ENCODE results near the gene BIN1. TPM values are rescaled to one million over a fixed set of nuclear protein-coding genes. Genes with fewer than 3 reads are reported as not detected.

BIN1 gene
- polyA plus RNA-seq, 3 donors from 2014 or later = 110 to 169 (median 167) TPM

- Mint-ChIP-seq H3K9me3 (peaks cover 0 to 4% (median under 1%) of the 10 kb centered on the region in 6 donors), H3K36me3 (no peaks in the 10 kb centered on the region), H3K27ac (no peak overlapping the region), H3K4me1 (peaks cover 11 to 15% of the 10 kb centered on the region in 2 donors), H3K4me3 (no peak overlapping the region), H3K27me3 (ENCODE audit: low read depth in 3 of 3) (peaks cover 3 to 11% (median 3%) of the 10 kb centered on the region in 3 donors)
- no peak for DNase-seq
Observed at GRCh38 chr2:127023504-127023903, 83.5 kb downstream of the BIN1 start.

GRCh38 chr2:127022817-127023216, 84.1 kb downstream of the BIN1 start:
- Mint-ChIP-seq H3K27ac (no peak overlapping the region), H3K4me3 (no peak overlapping the region), H3K9me3 (peaks cover 0 to 4% (median under 1%) of the 10 kb centered on the region in 6 donors), H3K4me1 (peaks cover 11 to 15% of the 10 kb centered on the region in 2 donors), H3K36me3 (no peaks in the 10 kb centered on the region), H3K27me3 (ENCODE audit: low read depth in 3 of 3) (peaks cover 2 to 10% (median 3%) of the 10 kb centered on the region in 3 donors)
- no peak for DNase-seq

GRCh38 chr2:127020536-127020935, 86.4 kb downstream of the BIN1 start:
- no peak for DNase-seq
- Mint-ChIP-seq H3K4me3 (no peak overlapping the region), H3K9me3 (peaks cover 0 to 4% (median under 1%) of the 10 kb centered on the region in 6 donors), H3K4me1 (peaks cover 6 to 8% of the 10 kb centered on the region in 2 donors), H3K27ac (peak overlapping the region in 1 of 6 donors; percentile 22), H3K27me3 (ENCODE audit: low read depth in 3 of 3) (peaks cover 0 to 9% (median 0%) of the 10 kb centered on the region in 3 donors), H3K36me3 (no peaks in the 10 kb centered on the region)

DNA sequence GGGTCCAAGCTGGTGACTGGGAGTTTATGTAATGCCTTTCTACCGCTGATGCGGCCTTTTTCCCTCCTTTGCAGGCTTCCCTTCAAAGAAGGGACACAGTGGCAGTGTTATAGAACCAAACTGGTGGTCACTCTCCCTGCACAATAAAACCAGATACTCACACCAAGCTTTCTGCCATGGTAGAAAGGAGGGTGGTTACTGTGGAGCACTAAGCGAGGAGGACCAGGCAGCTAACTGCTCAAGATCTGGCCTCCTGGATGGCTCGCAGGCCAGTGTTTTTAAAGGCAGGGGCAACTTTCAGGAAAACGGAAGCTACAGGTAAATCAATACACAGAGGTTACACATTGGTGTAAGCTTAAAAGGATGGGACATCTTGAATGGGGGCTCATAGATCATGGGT, 89.4 kb downstream of the BIN1 start:
- Mint-ChIP-seq H3K27ac (no peak overlapping the region), H3K4me1 (no peaks in the 10 kb centered on the region), H3K9me3 (no peaks in the 10 kb centered on the region), H3K27me3 (ENCODE audit: low read depth in 3 of 3) (peaks cover 0 to 6% (median 3%) of the 10 kb centered on the region in 3 donors), H3K4me3 (no peak overlapping the region), H3K36me3 (no peaks in the 10 kb centered on the region)
- no peak for DNase-seq

DNA sequence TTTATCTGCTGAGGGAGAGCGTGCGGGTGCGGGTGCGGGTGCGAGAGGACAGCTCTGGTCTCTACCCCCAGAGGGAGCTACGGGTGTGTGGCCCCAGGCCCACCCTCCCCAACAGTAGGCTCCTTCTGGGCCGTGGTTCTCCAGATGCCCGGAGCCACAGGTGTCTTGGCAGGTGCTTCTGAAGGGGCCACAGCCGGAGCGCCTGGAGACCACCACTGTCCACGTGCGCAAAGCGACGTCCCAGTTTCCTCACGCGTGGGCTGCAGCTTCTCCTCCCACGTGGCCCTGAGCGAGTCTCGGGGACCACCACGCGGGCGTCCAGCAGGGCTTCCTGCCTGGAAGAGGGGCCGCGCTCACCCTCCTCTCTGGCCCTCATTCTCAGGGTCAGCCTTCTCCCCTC, 90.6 kb downstream of the BIN1 start:
- no peak for DNase-seq
- H3K36me3 Mint-ChIP-seq = no peaks in the 10 kb centered on the region

DNA sequence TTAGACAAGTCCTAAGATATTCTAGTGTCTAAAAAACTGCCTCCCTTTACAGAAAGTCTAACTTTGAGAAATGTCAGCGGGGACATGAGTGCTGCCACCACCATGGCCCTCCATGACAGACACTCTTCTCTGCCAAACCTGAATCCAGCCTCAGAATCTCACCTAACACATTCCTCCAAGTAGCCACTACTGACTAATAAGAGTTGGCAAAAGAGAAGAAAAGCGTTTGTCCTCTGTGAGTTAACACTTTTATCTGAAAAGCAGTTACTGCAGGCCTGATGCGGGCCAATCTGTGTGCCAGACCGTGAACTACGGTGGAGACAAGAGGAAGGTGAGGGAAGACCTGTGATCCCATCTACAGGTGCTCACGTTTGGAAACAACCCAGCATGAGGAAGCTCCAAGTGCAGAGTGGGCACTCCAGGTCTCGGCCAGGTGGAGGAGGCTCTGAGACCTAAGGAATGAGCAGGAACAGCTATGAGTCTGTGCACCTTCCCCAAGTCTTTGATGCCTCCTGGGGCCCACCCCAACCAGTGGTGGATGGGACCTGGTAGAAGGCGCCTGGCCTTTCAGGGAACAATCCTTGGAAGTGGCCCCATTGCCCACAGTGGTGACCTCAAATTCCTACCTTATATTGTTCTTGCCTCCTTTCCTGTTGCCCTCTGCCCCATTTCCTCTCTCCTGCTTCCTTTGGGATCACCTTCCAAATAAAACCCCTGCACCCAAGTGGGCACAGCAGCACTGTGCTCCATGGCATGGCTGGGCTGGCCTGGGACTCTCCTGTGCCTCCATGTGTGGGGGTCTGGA, 91.6 kb downstream of the BIN1 start:
- no peak for DNase-seq
- H3K4me3 Mint-ChIP-seq = no peak overlapping the region
- no peaks in the 10 kb centered on the region for H3K9me3 Mint-ChIP-seq
- no peak overlapping the region for H3K27ac Mint-ChIP-seq
- no peaks in the 10 kb centered on the region for H3K4me1 Mint-ChIP-seq
- H3K36me3 Mint-ChIP-seq = no peaks in the 10 kb centered on the region
- H3K27me3 Mint-ChIP-seq (ENCODE audit: low read depth in 3 of 3) = peaks cover under 1 to 8% (median 3%) of the 10 kb centered on the region in 3 donors

More for the DNA sequence above, 90.6 kb downstream of the BIN1 start:
- peaks cover 0 to 8% (median 3%) of the 10 kb centered on the region in 3 donors for H3K27me3 Mint-ChIP-seq (ENCODE audit: low read depth in 3 of 3)
- no peaks in the 10 kb centered on the region for H3K4me1 Mint-ChIP-seq
- H3K9me3 Mint-ChIP-seq = no peaks in the 10 kb centered on the region
- no peak overlapping the region for H3K27ac Mint-ChIP-seq
- no peak overlapping the region for H3K4me3 Mint-ChIP-seq

GRCh38 chr2:127014630-127015029, 92.3 kb downstream of the BIN1 start:
- H3K4me1 Mint-ChIP-seq = no peaks in the 10 kb centered on the region
- H3K27me3 Mint-ChIP-seq (ENCODE audit: low read depth in 3 of 3) = peaks cover 2 to 13% (median 3%) of the 10 kb centered on the region in 3 donors
- H3K4me3 Mint-ChIP-seq = no peak overlapping the region
- no peak overlapping the region for H3K27ac Mint-ChIP-seq
- no peak for DNase-seq
- no peaks in the 10 kb centered on the region for H3K9me3 Mint-ChIP-seq
- H3K36me3 Mint-ChIP-seq = no peaks in the 10 kb centered on the region

DNA sequence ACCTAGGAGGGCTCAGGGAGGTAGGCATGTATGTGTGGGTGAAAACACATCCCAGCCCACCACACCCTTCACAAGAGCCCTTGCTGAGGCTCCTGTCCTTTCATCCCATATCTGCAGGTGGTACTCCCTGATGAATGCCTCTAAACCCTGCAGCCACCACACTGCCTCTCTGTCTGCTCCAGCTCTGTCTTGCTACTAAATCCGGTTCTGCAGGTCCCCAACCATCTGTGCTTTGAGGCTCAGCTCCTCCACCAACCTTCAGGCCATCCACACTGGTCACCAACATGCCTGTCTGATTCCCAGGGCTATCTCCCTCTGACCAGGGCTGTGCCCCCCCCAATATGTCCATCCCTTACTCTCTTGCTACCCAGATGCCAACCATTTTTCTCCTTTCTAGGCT, 92.7 kb downstream of the BIN1 start:
- H3K9me3 Mint-ChIP-seq = no peaks in the 10 kb centered on the region
- H3K27ac Mint-ChIP-seq = no peak overlapping the region
- H3K4me1 Mint-ChIP-seq = no peaks in the 10 kb centered on the region
- H3K27me3 Mint-ChIP-seq (ENCODE audit: low read depth in 3 of 3) = peaks cover 2 to 13% (median 3%) of the 10 kb centered on the region in 3 donors
- no peak for DNase-seq
- H3K36me3 Mint-ChIP-seq = no peaks in the 10 kb centered on the region
- no peak overlapping the region for H3K4me3 Mint-ChIP-seq

DNA sequence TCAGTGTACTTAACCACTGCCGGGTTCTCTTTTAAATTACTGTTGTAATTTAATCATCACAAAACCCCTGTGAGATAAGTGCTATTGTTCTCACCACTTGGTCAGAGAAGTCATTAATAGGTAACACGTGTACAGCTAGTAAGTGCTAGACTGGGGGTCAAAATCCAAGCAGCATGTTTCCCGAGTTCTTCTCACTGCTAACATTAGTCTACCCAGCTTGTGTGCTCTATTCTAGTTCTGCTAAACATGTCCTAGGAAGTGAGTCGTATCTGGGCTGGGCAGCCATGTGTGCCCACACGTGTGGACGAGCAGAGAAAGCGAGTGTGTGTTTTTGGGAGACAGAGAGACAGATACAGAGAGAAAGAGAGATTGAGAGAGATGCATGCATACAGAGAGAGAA, 94.1 kb downstream of the BIN1 start:
- H3K36me3 Mint-ChIP-seq = no peaks in the 10 kb centered on the region
- no peaks in the 10 kb centered on the region for H3K9me3 Mint-ChIP-seq
- H3K27me3 Mint-ChIP-seq (ENCODE audit: low read depth in 3 of 3) = peaks cover 3 to 8% (median 4%) of the 10 kb centered on the region in 3 donors
- no peak overlapping the region for H3K27ac Mint-ChIP-seq
- no peaks in the 10 kb centered on the region for H3K4me1 Mint-ChIP-seq
- no peak overlapping the region for H3K4me3 Mint-ChIP-seq
- no peak for DNase-seq

DNA sequence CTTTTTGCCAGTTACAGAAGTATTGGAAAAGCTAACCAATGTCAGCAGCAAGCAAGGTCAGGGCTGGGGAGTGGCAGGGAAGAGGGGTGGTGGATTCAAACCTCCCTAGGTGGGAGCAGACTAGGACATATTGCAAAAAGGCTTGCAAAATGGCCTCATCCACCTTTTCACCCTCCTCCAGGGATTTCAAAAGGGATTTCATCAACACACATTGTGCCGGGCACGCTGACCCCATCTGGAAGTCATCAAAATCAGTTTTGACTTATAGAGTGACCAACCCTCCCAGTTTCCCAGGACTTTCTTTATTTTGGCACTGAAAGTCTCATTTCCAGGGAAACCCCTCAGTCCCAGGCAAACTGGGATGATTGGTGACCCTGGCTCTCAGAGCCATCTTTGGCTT, 94.7 kb downstream of the BIN1 start:
- no peak for DNase-seq
- Mint-ChIP-seq H3K27ac (no peak overlapping the region), H3K4me3 (no peak overlapping the region), H3K4me1 (no peaks in the 10 kb centered on the region), H3K9me3 (no peaks in the 10 kb centered on the region), H3K36me3 (no peaks in the 10 kb centered on the region), H3K27me3 (ENCODE audit: low read depth in 3 of 3) (peaks cover 4 to 7% (median 5%) of the 10 kb centered on the region in 3 donors)

DNA sequence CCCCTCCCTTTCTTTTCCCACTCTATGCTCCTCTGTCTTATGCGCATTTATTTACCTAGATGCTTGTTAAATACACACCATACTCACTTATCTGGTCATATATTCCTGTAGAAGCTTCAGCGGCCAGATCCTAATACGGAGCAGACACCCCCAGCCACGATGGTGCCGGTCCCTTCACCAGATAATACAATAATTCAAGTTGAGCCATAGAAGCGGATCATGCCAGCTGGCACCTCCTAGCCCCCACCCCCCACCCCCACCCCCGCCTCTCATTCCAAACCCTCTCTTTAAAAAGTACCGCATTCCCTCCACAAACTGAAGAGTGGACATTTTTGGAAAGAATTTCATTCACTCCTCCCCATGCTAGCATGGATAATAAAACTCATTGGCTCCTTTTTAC, 95.2 kb downstream of the BIN1 start:
- no peaks in the 10 kb centered on the region for H3K4me1 Mint-ChIP-seq
- no peaks in the 10 kb centered on the region for H3K9me3 Mint-ChIP-seq
- no peaks in the 10 kb centered on the region for H3K36me3 Mint-ChIP-seq
- DNase-seq = no peak
- H3K27me3 Mint-ChIP-seq (ENCODE audit: low read depth in 3 of 3) = peaks cover 4 to 7% (median 5%) of the 10 kb centered on the region in 3 donors
- H3K27ac Mint-ChIP-seq = no peak overlapping the region
- H3K4me3 Mint-ChIP-seq = no peak overlapping the region

DNA sequence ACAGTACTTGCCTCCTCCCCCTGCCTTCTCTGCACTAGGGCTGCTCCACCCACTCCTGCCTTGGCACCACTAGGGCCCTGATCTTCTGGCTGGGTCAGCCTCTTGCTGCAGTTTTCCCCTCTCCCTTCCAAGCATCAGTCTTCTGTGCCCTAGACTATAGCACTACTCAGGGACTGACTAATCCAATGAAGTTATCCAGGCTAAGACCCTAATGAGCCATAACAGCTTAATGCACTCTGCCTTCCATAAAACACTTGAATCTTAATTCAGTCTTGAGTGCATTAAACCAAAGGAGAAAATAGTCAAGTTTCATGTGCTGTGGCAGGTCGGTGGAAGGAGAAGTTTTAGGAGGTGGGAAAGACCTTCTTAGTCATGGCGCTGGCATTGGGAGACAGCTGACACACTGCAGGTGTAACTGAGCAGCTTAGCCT, 95.7 kb downstream of the BIN1 start:
- peaks cover 4 to 7% (median 5%) of the 10 kb centered on the region in 3 donors for H3K27me3 Mint-ChIP-seq (ENCODE audit: low read depth in 3 of 3)
- no peak for DNase-seq

GRCh38 chr2:127008265-127009015, 98.5 kb downstream of the BIN1 start:
- Mint-ChIP-seq H3K4me3 (no peak overlapping the region), H3K9me3 (no peaks in the 10 kb centered on the region), H3K27me3 (ENCODE audit: low read depth in 3 of 3) (peaks cover 2 to 7% (median 4%) of the 10 kb centered on the region in 3 donors), H3K4me1 (no peaks in the 10 kb centered on the region), H3K36me3 (no peaks in the 10 kb centered on the region), H3K27ac (no peak overlapping the region)
- no peak for DNase-seq

More for the DNA sequence above, 95.7 kb downstream of the BIN1 start:
- Mint-ChIP-seq H3K4me3 (no peak overlapping the region), H3K9me3 (no peaks in the 10 kb centered on the region), H3K27ac (no peak overlapping the region), H3K4me1 (no peaks in the 10 kb centered on the region), H3K36me3 (no peaks in the 10 kb centered on the region)

- no peaks in the 10 kb centered on the region for H3K36me3 Mint-ChIP-seq
- no peak overlapping the region for H3K27ac Mint-ChIP-seq
- H3K4me3 Mint-ChIP-seq = no peak overlapping the region
- no peaks in the 10 kb centered on the region for H3K4me1 Mint-ChIP-seq
- H3K9me3 Mint-ChIP-seq = no peaks in the 10 kb centered on the region
- peaks cover 2 to 7% (median 4%) of the 10 kb centered on the region in 3 donors for H3K27me3 Mint-ChIP-seq (ENCODE audit: low read depth in 3 of 3)
- DNase-seq = no peak
Observed at GRCh38 chr2:127007652-127008051, 99.3 kb downstream of the BIN1 start.

Measured in immature natural killer cell (primary cell).